ENCODE measurements around the gene IRX4.

Gene IRX4

GRCh38 chr5:1894243-1894642 is 11.5 kb upstream of the IRX4 start:
- H3K4me3 ChIP-seq (ENCODE audit: low read depth, low read length): no peak overlapping the region
- H2AFZ ChIP-seq: no peak overlapping the region
- H3K27me3 ChIP-seq (ENCODE audit: control insufficient read depth, insufficient read depth, low read length): no peaks in the 10 kb centered on the region
- no peaks in the 10 kb centered on the region for H3K79me2 ChIP-seq
- TF ChIP-seq CTCF (IDR thresholded peaks at IDR 0.05): no peak
- H3K27ac ChIP-seq: no peak overlapping the region
- no peak overlapping the region for H3K4me2 ChIP-seq (ENCODE audit: low read length)
- H3K4me1 ChIP-seq: no peaks in the 10 kb centered on the region
- no peaks in the 10 kb centered on the region for H3K36me3 ChIP-seq (ENCODE audit: control insufficient read depth, insufficient read depth, low read length)
- no peak overlapping the region for H3K9ac ChIP-seq
- H3K9me3 ChIP-seq (ENCODE audit: control insufficient read depth, low read length): no peaks in the 10 kb centered on the region

GRCh38 chr5:1893754-1894153 is 11.0 kb upstream of the IRX4 start:
- no peak overlapping the region for H3K9ac ChIP-seq
- H3K36me3 ChIP-seq (ENCODE audit: control insufficient read depth, insufficient read depth, low read length): no peaks in the 10 kb centered on the region
- H3K4me1 ChIP-seq: no peaks in the 10 kb centered on the region
- H2AFZ ChIP-seq: no peak overlapping the region
- no peak overlapping the region for H3K4me2 ChIP-seq (ENCODE audit: low read length)
- H3K9me3 ChIP-seq (ENCODE audit: control insufficient read depth, low read length): no peaks in the 10 kb centered on the region
- H3K27ac ChIP-seq: no peak overlapping the region
- no peak for TF ChIP-seq CTCF (IDR thresholded peaks at IDR 0.05)
- H3K79me2 ChIP-seq: no peaks in the 10 kb centered on the region
- no peak overlapping the region for H3K4me3 ChIP-seq (ENCODE audit: low read depth, low read length)
- H3K27me3 ChIP-seq (ENCODE audit: control insufficient read depth, insufficient read depth, low read length): no peaks in the 10 kb centered on the region

- H3K4me3 ChIP-seq (ENCODE audit: low read depth, low read length): no peak overlapping the region
- H3K4me1 ChIP-seq: no peaks in the 10 kb centered on the region
- no peak overlapping the region for H3K27ac ChIP-seq
- no peak for TF ChIP-seq CTCF (IDR thresholded peaks at IDR 0.05)
- no peaks in the 10 kb centered on the region for H3K27me3 ChIP-seq (ENCODE audit: control insufficient read depth, insufficient read depth, low read length)
- no peak overlapping the region for H3K9ac ChIP-seq
- H2AFZ ChIP-seq: no peak overlapping the region
- no peaks in the 10 kb centered on the region for H3K79me2 ChIP-seq
- no peaks in the 10 kb centered on the region for H3K9me3 ChIP-seq (ENCODE audit: control insufficient read depth, low read length)
- no peaks in the 10 kb centered on the region for H3K36me3 ChIP-seq (ENCODE audit: control insufficient read depth, insufficient read depth, low read length)
- no peak overlapping the region for H3K4me2 ChIP-seq (ENCODE audit: low read length)
These were observed 10.1 kb upstream of the IRX4 start for GRCh38 chr5:1892685-1893445.

GRCh38 chr5:1892211-1892610 is 9.5 kb upstream of the IRX4 start:
- H3K4me2 ChIP-seq (ENCODE audit: low read length): no peak overlapping the region

More at GRCh38 chr5:1892211-1892610, 9.5 kb upstream of the IRX4 start:
- no peak overlapping the region for H3K27ac ChIP-seq
- TF ChIP-seq CTCF (IDR thresholded peaks at IDR 0.05): no peak
- H3K9ac ChIP-seq: no peak overlapping the region
- H3K4me1 ChIP-seq: no peaks in the 10 kb centered on the region
- no peaks in the 10 kb centered on the region for H3K36me3 ChIP-seq (ENCODE audit: control insufficient read depth, insufficient read depth, low read length)
- H3K4me3 ChIP-seq (ENCODE audit: low read depth, low read length): no peak overlapping the region
- no peak overlapping the region for H2AFZ ChIP-seq
- no peaks in the 10 kb centered on the region for H3K79me2 ChIP-seq
- H3K9me3 ChIP-seq (ENCODE audit: control insufficient read depth, low read length): no peaks in the 10 kb centered on the region
- H3K27me3 ChIP-seq (ENCODE audit: control insufficient read depth, insufficient read depth, low read length): no peaks in the 10 kb centered on the region
